ENCODE measurements around the gene NRP2.

DNA sequence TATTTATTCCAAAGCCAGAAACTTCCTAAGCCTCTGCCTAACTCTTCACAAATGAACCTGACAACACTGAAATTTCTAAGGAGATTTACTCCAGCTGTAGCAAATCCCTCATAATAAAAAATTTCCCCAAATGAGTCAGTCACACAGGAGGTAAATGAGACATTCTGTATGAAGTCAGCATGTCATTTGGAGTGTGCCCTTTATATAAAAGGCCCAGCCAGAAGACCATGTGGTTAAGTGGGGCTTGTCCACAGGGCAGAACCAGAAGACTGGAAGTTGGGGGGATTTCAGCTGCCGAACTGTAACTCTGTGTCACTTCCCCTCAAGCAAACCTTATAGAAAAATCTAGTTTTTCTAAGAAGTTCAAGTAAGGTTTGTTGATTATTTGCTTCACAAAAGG, 30.2 kb downstream of the NRP2 start:
- no peak for TF ChIP-seq POLR2A (IDR thresholded peaks at IDR 0.05)
- TF ChIP-seq, protein P1, sequence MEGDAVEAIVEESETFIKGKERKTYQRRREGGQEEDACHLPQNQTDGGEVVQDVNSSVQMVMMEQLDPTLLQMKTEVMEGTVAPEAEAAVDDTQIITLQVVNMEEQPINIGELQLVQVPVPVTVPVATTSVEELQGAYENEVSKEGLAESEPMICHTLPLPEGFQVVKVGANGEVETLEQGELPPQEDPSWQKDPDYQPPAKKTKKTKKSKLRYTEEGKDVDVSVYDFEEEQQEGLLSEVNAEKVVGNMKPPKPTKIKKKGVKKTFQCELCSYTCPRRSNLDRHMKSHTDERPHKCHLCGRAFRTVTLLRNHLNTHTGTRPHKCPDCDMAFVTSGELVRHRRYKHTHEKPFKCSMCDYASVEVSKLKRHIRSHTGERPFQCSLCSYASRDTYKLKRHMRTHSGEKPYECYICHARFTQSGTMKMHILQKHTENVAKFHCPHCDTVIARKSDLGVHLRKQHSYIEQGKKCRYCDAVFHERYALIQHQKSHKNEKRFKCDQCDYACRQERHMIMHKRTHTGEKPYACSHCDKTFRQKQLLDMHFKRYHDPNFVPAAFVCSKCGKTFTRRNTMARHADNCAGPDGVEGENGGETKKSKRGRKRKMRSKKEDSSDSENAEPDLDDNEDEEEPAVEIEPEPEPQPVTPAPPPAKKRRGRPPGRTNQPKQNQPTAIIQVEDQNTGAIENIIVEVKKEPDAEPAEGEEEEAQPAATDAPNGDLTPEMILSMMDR (IDR thresholded peaks at IDR 0.05) = no peak
